ES-I3 (cell line): Measurements from ENCODE around the gene DOCK6.
"Not testable (repeated sequence)": the region's sequence is repeated elsewhere in the genome, so short reads cannot be mapped to it uniquely, and the experiment has no call there.

ENCODE experiments used
- H3K36me3 ChIP-seq: 2 replicates; pipeline ENCODE4 v1.6.1; 2013; ENCODE audit warnings: mild to moderate bottlenecking, low read length, control low read depth, moderate library complexity; ENCODE audit not compliant: insufficient read depth
- H3K4me1 ChIP-seq: 2 replicates; pipeline ENCODE4 v1.6.1; 2013; ENCODE audit warnings: mild to moderate bottlenecking, control low read depth, low read length; ENCODE audit not compliant: insufficient read depth
- H3K9ac ChIP-seq: 2 replicates; pipeline ENCODE4 v1.6.1; 2013; ENCODE audit warnings: low read depth, mild to moderate bottlenecking, low read length, moderate library complexity
- H3K9me3 ChIP-seq: 2 replicates; pipeline ENCODE4 v1.6.1; 2013; ENCODE audit warnings: mild to moderate bottlenecking, low read length, moderate library complexity; ENCODE audit not compliant: control insufficient read depth, insufficient read depth

Gene DOCK6

GRCh38 chr19:11180975-11181374, 81.3 kb downstream of the DOCK6 start:
- H3K4me1 ChIP-seq, result peaks cover 12% of the 10 kb centered on the region
- not testable (repeated sequence) for H3K36me3 ChIP-seq, H3K9ac ChIP-seq, H3K9me3 ChIP-seq

GRCh38 chr19:11180346-11180745, 82.0 kb downstream of the DOCK6 start:
- Histone ChIP-seq H3K9me3 (no peaks in the 10 kb centered on the region), H3K36me3 (no peaks in the 10 kb centered on the region), H3K9ac (no peak overlapping the region), H3K4me1 (peaks cover 12% of the 10 kb centered on the region)

GRCh38 chr19:11179716-11180297, 82.5 kb downstream of the DOCK6 start:
- Histone ChIP-seq H3K9ac (no peak overlapping the region), H3K9me3 (no peaks in the 10 kb centered on the region), H3K4me1 (peaks cover 12% of the 10 kb centered on the region), H3K36me3 (no peaks in the 10 kb centered on the region)

- peaks cover 12% of the 10 kb centered on the region for H3K4me1 ChIP-seq
- not testable (repeated sequence) for H3K9ac ChIP-seq, H3K9me3 ChIP-seq, H3K36me3 ChIP-seq
These were observed 83.2 kb downstream of the DOCK6 start for GRCh38 chr19:11179145-11179465.

GRCh38 chr19:11177592-11177991, 84.7 kb downstream of the DOCK6 start:
- Histone ChIP-seq H3K4me1 (peaks cover 12% of the 10 kb centered on the region), H3K9ac (no peak overlapping the region), H3K36me3 (no peaks in the 10 kb centered on the region; the same call in 1 of the 2 replicates), H3K9me3 (no peaks in the 10 kb centered on the region)

- peaks cover 12% of the 10 kb centered on the region for H3K4me1 ChIP-seq
- no peaks in the 10 kb centered on the region for H3K9me3 ChIP-seq
- no peaks in the 10 kb centered on the region; the same call in 1 of the 2 replicates for H3K36me3 ChIP-seq
- H3K9ac ChIP-seq, result no peak overlapping the region
These were observed 85.7 kb downstream of the DOCK6 start for GRCh38 chr19:11176466-11177193.

- no peaks in the 10 kb centered on the region for H3K9me3 ChIP-seq
- no peak overlapping the region for H3K9ac ChIP-seq
- peaks cover 12% of the 10 kb centered on the region for H3K4me1 ChIP-seq
- H3K36me3 ChIP-seq, result no peaks in the 10 kb centered on the region; the same call in 1 of the 2 replicates
These were observed 86.4 kb downstream of the DOCK6 start for GRCh38 chr19:11175920-11176319.

GRCh38 chr19:11174336-11174735, 88.0 kb downstream of the DOCK6 start:
- H3K9ac ChIP-seq, result no peak overlapping the region
- H3K4me1 ChIP-seq, result no peaks in the 10 kb centered on the region
- H3K36me3 ChIP-seq, result no peaks in the 10 kb centered on the region; the same call in 1 of the 2 replicates
- H3K9me3 ChIP-seq, result no peaks in the 10 kb centered on the region

- Histone ChIP-seq H3K36me3 (no peaks in the 10 kb centered on the region; the same call in 1 of the 2 replicates), H3K4me1 (no peaks in the 10 kb centered on the region), H3K9ac (no peak overlapping the region), H3K9me3 (no peaks in the 10 kb centered on the region)
These were observed 88.7 kb downstream of the DOCK6 start for GRCh38 chr19:11173516-11174155.

GRCh38 chr19:11172576-11172975, 89.7 kb downstream of the DOCK6 start:
- Histone ChIP-seq H3K36me3 (peaks cover 5% of the 10 kb centered on the region), H3K9me3 (no peaks in the 10 kb centered on the region), H3K9ac (no peak overlapping the region), H3K4me1 (no peaks in the 10 kb centered on the region)

- Histone ChIP-seq H3K9ac (no peak overlapping the region), H3K36me3 (peaks cover 5% of the 10 kb centered on the region), H3K9me3 (no peaks in the 10 kb centered on the region), H3K4me1 (no peaks in the 10 kb centered on the region)
These were observed 91.2 kb downstream of the DOCK6 start for GRCh38 chr19:11171144-11171543.

GRCh38 chr19:11169896-11170678, 92.2 kb downstream of the DOCK6 start:
- no peak overlapping the region for H3K9ac ChIP-seq
- H3K36me3 ChIP-seq, result peaks cover 5% of the 10 kb centered on the region

GRCh38 chr19:11168568-11168967, 93.8 kb downstream of the DOCK6 start:
- Histone ChIP-seq H3K9me3 (no peaks in the 10 kb centered on the region), H3K4me1 (no peaks in the 10 kb centered on the region), H3K9ac (no peak overlapping the region), H3K36me3 (peaks cover 5% of the 10 kb centered on the region)

More at GRCh38 chr19:11169896-11170678, 92.2 kb downstream of the DOCK6 start:
- Histone ChIP-seq H3K4me1 (no peaks in the 10 kb centered on the region), H3K9me3 (no peaks in the 10 kb centered on the region)

- Histone ChIP-seq H3K4me1 (no peaks in the 10 kb centered on the region), H3K9ac (no peak overlapping the region), H3K9me3 (no peaks in the 10 kb centered on the region), H3K36me3 (peaks cover 5% of the 10 kb centered on the region)
These were observed 95.8 kb downstream of the DOCK6 start for GRCh38 chr19:11166281-11167142.
